ENCODE results near the gene SKAP2. TPM values are rescaled to one million over a fixed set of nuclear protein-coding genes. Genes with fewer than 3 reads are reported as not detected.

The SKAP2 gene
- total RNA-seq, 2 experiments from 2014 or later: 9.1 to 10.2 TPM

- Mint-ChIP-seq H3K36me3 (peaks cover 3% of the 10 kb centered on the region), H3K9me3 (peaks cover 2% of the 10 kb centered on the region), H3K4me1 (peaks cover 11% of the 10 kb centered on the region), H3K27me3 (peaks cover 64% of the 10 kb centered on the region), H3K27ac (no peak overlapping the region), H3K4me3 (no peak overlapping the region)
- DNase-seq: no peak
Observed at GRCh38 chr7:26862834-26863233, 1.6 kb downstream of the SKAP2 start.

- no peak for DNase-seq
- H3K4me1 Mint-ChIP-seq: peaks cover 17% of the 10 kb centered on the region
Observed at GRCh38 chr7:26861050-26861449, 3.3 kb downstream of the SKAP2 start.

GRCh38 chr7:26860361-26860760 is 4.0 kb downstream of the SKAP2 start:
- Mint-ChIP-seq H3K27me3 (peaks cover 75% of the 10 kb centered on the region), H3K4me3 (no peak overlapping the region), H3K36me3 (peaks cover 1% of the 10 kb centered on the region), H3K9me3 (no peaks in the 10 kb centered on the region), H3K27ac (no peak overlapping the region), H3K4me1 (peaks cover 17% of the 10 kb centered on the region)
- DNase-seq: no peak

More at GRCh38 chr7:26861050-26861449, 3.3 kb downstream of the SKAP2 start:
- H3K36me3 Mint-ChIP-seq: peaks cover 3% of the 10 kb centered on the region
- peaks cover 2% of the 10 kb centered on the region for H3K9me3 Mint-ChIP-seq
- peaks cover 72% of the 10 kb centered on the region for H3K27me3 Mint-ChIP-seq
- no peak overlapping the region for H3K27ac Mint-ChIP-seq
- H3K4me3 Mint-ChIP-seq: no peak overlapping the region

- Mint-ChIP-seq H3K27me3 (peaks cover 79% of the 10 kb centered on the region), H3K27ac (no peak overlapping the region), H3K4me3 (no peak overlapping the region), H3K4me1 (peaks cover 14% of the 10 kb centered on the region), H3K36me3 (no peaks in the 10 kb centered on the region), H3K9me3 (no peaks in the 10 kb centered on the region)
- no peak for DNase-seq
Observed at GRCh38 chr7:26859720-26860119, 4.7 kb downstream of the SKAP2 start.

- DNase-seq: no peak
- H3K27me3 Mint-ChIP-seq: peaks cover 75% of the 10 kb centered on the region
- H3K4me3 Mint-ChIP-seq: no peak overlapping the region
Observed at GRCh38 chr7:26858735-26859134, 5.7 kb downstream of the SKAP2 start.

GRCh38 chr7:26858241-26858715 is 6.1 kb downstream of the SKAP2 start:
- no peak overlapping the region for H3K27ac Mint-ChIP-seq
- DNase-seq: no peak
- peaks cover 77% of the 10 kb centered on the region for H3K27me3 Mint-ChIP-seq
- H3K4me3 Mint-ChIP-seq: no peak overlapping the region
- H3K9me3 Mint-ChIP-seq: no peaks in the 10 kb centered on the region
- H3K36me3 Mint-ChIP-seq: no peaks in the 10 kb centered on the region
- peaks cover 7% of the 10 kb centered on the region for H3K4me1 Mint-ChIP-seq

More at GRCh38 chr7:26858735-26859134, 5.7 kb downstream of the SKAP2 start:
- Mint-ChIP-seq H3K9me3 (no peaks in the 10 kb centered on the region), H3K27ac (no peak overlapping the region), H3K36me3 (no peaks in the 10 kb centered on the region), H3K4me1 (peaks cover 10% of the 10 kb centered on the region)

GRCh38 chr7:26857506-26858240 is 6.7 kb downstream of the SKAP2 start:
- no peak overlapping the region for H3K27ac Mint-ChIP-seq
- DNase-seq: no peak
- no peak overlapping the region for H3K4me3 Mint-ChIP-seq
- no peaks in the 10 kb centered on the region for H3K36me3 Mint-ChIP-seq
- H3K4me1 Mint-ChIP-seq: peaks cover 7% of the 10 kb centered on the region
- no peaks in the 10 kb centered on the region for H3K9me3 Mint-ChIP-seq
- peaks cover 73% of the 10 kb centered on the region for H3K27me3 Mint-ChIP-seq

GRCh38 chr7:26857170-26857505 is 7.3 kb downstream of the SKAP2 start:
- Mint-ChIP-seq H3K4me3 (no peak overlapping the region), H3K4me1 (peaks cover 7% of the 10 kb centered on the region), H3K27me3 (peaks cover 70% of the 10 kb centered on the region), H3K36me3 (no peaks in the 10 kb centered on the region), H3K9me3 (no peaks in the 10 kb centered on the region), H3K27ac (no peak overlapping the region)
- DNase-seq: no peak

GRCh38 chr7:26856176-26856985 is 8.0 kb downstream of the SKAP2 start:
- Mint-ChIP-seq H3K36me3 (no peaks in the 10 kb centered on the region), H3K4me1 (peaks cover 7% of the 10 kb centered on the region), H3K27ac (no peak overlapping the region), H3K27me3 (peaks cover 65% of the 10 kb centered on the region), H3K4me3 (no peak overlapping the region), H3K9me3 (no peaks in the 10 kb centered on the region)
- DNase-seq: no peak

GRCh38 chr7:26854876-26855855 is 9.2 kb downstream of the SKAP2 start:
- no peaks in the 10 kb centered on the region for H3K36me3 Mint-ChIP-seq
- peaks cover 7% of the 10 kb centered on the region for H3K4me1 Mint-ChIP-seq
- H3K4me3 Mint-ChIP-seq: no peak overlapping the region
- DNase-seq: no peak
- no peaks in the 10 kb centered on the region for H3K9me3 Mint-ChIP-seq
- peaks cover 53% of the 10 kb centered on the region for H3K27me3 Mint-ChIP-seq
- no peak overlapping the region for H3K27ac Mint-ChIP-seq

GRCh38 chr7:26853788-26854393 is 10.5 kb downstream of the SKAP2 start:
- H3K36me3 Mint-ChIP-seq: no peaks in the 10 kb centered on the region
- H3K27me3 Mint-ChIP-seq: peaks cover 41% of the 10 kb centered on the region
- H3K4me1 Mint-ChIP-seq: peaks cover 7% of the 10 kb centered on the region
- H3K9me3 Mint-ChIP-seq: no peaks in the 10 kb centered on the region
- H3K4me3 Mint-ChIP-seq: no peak overlapping the region
- no peak for DNase-seq
- H3K27ac Mint-ChIP-seq: no peak overlapping the region

- Mint-ChIP-seq H3K9me3 (no peaks in the 10 kb centered on the region), H3K27me3 (peaks cover 8% of the 10 kb centered on the region), H3K27ac (no peak overlapping the region), H3K36me3 (no peaks in the 10 kb centered on the region), H3K4me3 (no peak overlapping the region), H3K4me1 (no peaks in the 10 kb centered on the region)
- no peak for DNase-seq
Observed at GRCh38 chr7:26850193-26850651, 14.2 kb downstream of the SKAP2 start.

GRCh38 chr7:26843705-26844104 is 20.7 kb downstream of the SKAP2 start:
- Mint-ChIP-seq H3K4me3 (no peak overlapping the region), H3K27ac (no peak overlapping the region), H3K36me3 (no peaks in the 10 kb centered on the region), H3K4me1 (no peaks in the 10 kb centered on the region), H3K9me3 (no peaks in the 10 kb centered on the region), H3K27me3 (no peaks in the 10 kb centered on the region)
- no peak for DNase-seq

GRCh38 chr7:26842897-26843296 is 21.5 kb downstream of the SKAP2 start:
- no peaks in the 10 kb centered on the region for H3K27me3 Mint-ChIP-seq
- no peaks in the 10 kb centered on the region for H3K4me1 Mint-ChIP-seq
- H3K36me3 Mint-ChIP-seq: no peaks in the 10 kb centered on the region
- DNase-seq: no peak
- H3K27ac Mint-ChIP-seq: no peak overlapping the region
- no peak overlapping the region for H3K4me3 Mint-ChIP-seq
- H3K9me3 Mint-ChIP-seq: no peaks in the 10 kb centered on the region
